ENCODE results near the gene SHISA7.

DNA sequence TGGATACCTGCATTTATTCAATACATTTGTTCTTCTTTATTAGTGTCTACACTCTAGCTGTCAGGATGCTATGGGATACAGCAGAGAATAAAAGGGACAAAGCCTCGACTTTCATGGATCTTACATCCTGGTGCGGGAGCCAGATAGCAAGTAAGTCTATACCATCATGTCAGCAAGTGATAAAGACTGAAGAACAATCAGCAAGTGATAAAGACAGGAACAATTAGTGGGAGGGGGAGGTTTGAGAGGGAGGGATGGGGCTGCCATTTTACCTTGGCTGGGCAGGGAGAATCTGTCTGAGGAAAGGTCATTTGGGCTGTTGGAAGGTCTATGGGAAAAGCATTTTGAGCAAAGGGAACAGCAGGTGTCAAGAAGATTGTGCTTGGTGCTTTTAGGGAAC lies 32.9 kb downstream of the SHISA7 start:
- TF ChIP-seq, protein P1, sequence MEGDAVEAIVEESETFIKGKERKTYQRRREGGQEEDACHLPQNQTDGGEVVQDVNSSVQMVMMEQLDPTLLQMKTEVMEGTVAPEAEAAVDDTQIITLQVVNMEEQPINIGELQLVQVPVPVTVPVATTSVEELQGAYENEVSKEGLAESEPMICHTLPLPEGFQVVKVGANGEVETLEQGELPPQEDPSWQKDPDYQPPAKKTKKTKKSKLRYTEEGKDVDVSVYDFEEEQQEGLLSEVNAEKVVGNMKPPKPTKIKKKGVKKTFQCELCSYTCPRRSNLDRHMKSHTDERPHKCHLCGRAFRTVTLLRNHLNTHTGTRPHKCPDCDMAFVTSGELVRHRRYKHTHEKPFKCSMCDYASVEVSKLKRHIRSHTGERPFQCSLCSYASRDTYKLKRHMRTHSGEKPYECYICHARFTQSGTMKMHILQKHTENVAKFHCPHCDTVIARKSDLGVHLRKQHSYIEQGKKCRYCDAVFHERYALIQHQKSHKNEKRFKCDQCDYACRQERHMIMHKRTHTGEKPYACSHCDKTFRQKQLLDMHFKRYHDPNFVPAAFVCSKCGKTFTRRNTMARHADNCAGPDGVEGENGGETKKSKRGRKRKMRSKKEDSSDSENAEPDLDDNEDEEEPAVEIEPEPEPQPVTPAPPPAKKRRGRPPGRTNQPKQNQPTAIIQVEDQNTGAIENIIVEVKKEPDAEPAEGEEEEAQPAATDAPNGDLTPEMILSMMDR (IDR thresholded peaks at IDR 0.05; ENCODE audit: insufficient read depth, low read length): no peak
- TF ChIP-seq, protein P2, sequence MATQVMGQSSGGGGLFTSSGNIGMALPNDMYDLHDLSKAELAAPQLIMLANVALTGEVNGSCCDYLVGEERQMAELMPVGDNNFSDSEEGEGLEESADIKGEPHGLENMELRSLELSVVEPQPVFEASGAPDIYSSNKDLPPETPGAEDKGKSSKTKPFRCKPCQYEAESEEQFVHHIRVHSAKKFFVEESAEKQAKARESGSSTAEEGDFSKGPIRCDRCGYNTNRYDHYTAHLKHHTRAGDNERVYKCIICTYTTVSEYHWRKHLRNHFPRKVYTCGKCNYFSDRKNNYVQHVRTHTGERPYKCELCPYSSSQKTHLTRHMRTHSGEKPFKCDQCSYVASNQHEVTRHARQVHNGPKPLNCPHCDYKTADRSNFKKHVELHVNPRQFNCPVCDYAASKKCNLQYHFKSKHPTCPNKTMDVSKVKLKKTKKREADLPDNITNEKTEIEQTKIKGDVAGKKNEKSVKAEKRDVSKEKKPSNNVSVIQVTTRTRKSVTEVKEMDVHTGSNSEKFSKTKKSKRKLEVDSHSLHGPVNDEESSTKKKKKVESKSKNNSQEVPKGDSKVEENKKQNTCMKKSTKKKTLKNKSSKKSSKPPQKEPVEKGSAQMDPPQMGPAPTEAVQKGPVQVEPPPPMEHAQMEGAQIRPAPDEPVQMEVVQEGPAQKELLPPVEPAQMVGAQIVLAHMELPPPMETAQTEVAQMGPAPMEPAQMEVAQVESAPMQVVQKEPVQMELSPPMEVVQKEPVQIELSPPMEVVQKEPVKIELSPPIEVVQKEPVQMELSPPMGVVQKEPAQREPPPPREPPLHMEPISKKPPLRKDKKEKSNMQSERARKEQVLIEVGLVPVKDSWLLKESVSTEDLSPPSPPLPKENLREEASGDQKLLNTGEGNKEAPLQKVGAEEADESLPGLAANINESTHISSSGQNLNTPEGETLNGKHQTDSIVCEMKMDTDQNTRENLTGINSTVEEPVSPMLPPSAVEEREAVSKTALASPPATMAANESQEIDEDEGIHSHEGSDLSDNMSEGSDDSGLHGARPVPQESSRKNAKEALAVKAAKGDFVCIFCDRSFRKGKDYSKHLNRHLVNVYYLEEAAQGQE (IDR thresholded peaks at IDR 0.05; ENCODE audit: insufficient replicate concordance, low read depth): no peak
